ENCODE data around the gene SMG7.

Gene SMG7

GRCh38 chr1:183589874-183590243, 117.6 kb downstream of the SMG7 start:
- no peak for DNase-seq (ENCODE audit: low spot score)

DNA sequence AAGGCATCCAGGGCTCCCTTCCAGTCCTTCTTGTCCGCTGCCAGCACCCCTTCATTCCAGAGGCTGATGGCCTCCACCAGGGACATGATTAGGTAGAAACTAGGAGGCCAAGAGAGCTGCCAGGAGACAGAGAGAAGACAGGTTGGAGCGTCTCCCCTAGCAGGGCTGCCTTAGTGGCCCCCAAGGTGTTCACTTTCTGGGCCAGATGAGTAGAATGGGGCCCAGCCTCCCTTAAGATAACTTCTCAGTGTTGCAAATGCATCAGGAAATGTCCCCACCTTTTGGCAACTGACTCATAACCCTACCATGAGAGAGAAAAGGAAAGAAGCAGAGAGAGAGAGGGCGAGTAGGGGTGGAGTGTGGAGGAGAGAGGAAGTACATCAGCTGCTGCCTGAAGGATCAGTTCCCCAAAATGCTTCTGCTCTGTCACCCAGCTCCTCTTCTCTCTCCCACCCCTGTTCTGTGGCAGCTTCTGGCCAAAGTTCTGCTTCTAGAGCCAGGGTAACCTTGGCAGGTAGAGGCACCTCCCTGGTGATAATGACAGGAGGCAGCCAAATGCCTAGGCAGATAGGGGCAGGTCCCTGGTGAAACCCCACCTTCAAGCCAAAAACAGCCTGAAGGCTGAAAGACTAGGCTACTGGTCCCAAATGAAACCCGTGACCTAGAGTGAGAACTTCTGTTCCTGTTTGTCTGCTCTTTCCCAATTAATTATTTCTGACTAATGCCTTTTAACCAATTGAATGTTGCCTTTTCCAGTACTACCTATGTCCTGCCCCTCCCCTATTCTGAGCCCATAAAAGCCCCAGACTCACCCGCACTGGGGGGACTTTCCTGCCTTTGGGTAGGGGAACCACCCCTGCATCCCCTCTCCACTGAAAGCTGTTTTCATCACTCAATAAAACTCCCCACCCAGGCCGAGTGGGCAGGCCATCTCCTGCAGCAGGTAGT, 118.2 kb downstream of the SMG7 start, which contains the start of gene NCF2:
NCF2 (minus strand) TSS at position 216 of the 948 bp plus-strand sequence; CDS start at position 86, 130 bp downstream.
- no peak for DNase-seq (ENCODE audit: low spot score)

DNA sequence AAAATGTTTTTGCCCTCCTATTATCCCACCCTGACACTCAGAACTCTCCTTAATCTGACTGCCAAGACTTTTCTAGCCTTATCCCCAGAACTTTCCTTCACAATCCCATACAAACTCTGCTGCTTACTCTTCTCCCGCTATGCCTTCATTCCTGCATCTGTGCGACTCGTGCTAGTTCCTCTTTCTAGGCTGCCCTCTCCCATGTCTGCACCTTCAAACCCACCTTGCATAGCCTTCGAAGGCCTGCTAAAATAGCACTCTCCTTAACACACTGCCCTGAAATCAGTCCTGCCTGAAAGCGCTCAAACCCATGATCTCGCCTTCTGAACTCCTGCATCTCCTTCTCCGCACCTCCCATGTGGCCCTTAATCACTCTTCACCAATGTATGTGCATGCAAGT, 120.4 kb downstream of the SMG7 start:
- no peak for DNase-seq (ENCODE audit: low spot score)

GRCh38 chr1:183593356-183593755, 121.1 kb downstream of the SMG7 start:
- DNase-seq (ENCODE audit: low spot score) = no peak

- no peak for DNase-seq (ENCODE audit: low spot score)
Observed at GRCh38 chr1:183595537-183595936, 123.2 kb downstream of the SMG7 start.

DNA sequence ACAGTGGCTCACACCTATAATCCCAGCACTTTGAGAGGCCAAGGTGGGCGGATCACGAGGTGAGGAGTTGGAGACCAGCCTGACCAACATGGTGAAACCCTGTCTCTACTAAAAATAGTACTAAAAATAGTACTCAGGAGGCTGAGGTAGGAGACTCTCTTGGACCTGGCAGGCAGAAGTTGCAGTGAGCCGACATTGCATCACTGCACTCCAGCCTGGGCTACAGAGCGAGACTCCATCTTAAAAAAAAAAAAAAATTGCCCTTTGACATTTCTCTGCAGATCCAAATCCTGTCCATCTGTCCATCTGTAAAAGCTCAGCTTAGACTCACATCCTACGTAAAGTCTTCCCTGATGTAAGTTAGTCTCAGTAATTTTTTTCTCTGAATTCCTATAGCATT, 124.2 kb downstream of the SMG7 start:
- DNase-seq (ENCODE audit: low spot score) = no peak

- DNase-seq (ENCODE audit: low spot score) = no peak
Observed at GRCh38 chr1:183597656-183598347, 125.5 kb downstream of the SMG7 start.

GRCh38 chr1:183598386-183598785, 126.1 kb downstream of the SMG7 start:
- no peak for DNase-seq (ENCODE audit: low spot score)

DNA sequence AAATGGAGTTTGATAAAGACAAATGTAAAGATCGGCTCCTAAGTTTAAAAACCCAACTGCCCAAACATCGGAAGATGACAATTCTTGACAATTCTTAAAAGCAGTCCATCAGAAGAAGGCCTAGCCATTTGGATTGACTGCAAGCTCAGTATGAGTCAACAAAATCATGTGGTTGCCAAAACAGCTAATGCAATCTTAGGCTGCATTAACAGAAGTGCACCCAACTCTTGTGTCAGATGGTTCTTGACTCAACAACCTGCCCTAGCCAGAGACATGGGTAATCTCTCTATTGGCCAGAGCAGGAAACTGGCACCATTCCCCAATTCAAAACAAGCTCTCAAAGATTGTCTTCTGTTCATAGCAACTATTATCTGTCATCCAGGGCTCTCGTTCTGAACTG, 127.8 kb downstream of the SMG7 start:
- peak; percentile 72 for DNase-seq (ENCODE audit: low spot score)

GRCh38 chr1:183600634-183601033, 128.3 kb downstream of the SMG7 start:
- DNase-seq (ENCODE audit: low spot score) = no peak

DNA sequence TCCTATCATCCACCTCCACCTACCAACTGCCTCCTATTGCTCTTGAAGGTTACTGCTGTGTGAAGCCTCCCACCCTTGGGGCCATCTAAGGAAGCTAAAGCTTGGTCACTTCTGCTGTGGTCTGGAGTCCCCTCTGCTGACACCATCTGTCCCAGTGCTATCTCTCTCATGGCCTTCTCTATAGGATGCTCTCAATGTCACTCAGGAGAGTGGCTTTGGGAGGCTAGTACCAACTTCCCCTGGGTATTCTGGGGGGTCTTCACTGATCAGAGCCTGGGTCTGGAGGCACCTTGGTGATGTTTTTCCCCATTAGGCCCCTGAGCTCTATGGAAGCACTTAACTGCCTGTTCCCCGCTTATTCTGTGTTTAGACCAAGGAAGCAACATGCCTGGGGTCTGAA, 130.2 kb downstream of the SMG7 start:
- DNase-seq (ENCODE audit: low spot score) = no peak

Data from RKO (cell line).